Measurements from ENCODE around the gene PNPLA2. TPM values are rescaled to one million over a fixed set of nuclear protein-coding genes. Genes with fewer than 3 reads are reported as not detected.
A peak's percentile ranks its signal among the peaks of the same experiment; 100 is the strongest.

The PNPLA2 gene
- total RNA-seq, 1 donor from 2014 or later, result 9.0 TPM

GRCh38 chr11:837189-837989 lies 18.7 kb downstream of the PNPLA2 start:
- FAIRE-seq (no peak), DNase-seq (ENCODE audit: low read depth) (no peak)
- Histone ChIP-seq H3K4me3 (ENCODE audit: low read depth, low read length) (no peak overlapping the region), H3K27me3 (ENCODE audit: control insufficient read depth, insufficient read depth, low read length) (no peaks in the 10 kb centered on the region), H3K36me3 (ENCODE audit: control insufficient read depth, insufficient read depth, low read length) (peaks cover 42% of the 10 kb centered on the region)
- no peak for TF ChIP-seq CTCF (IDR thresholded peaks at IDR 0.05; ENCODE audit: insufficient read depth, low read length, severe bottlenecking)

- peaks cover 42% of the 10 kb centered on the region for H3K36me3 ChIP-seq (ENCODE audit: control insufficient read depth, insufficient read depth, low read length)
- FAIRE-seq (no peak), DNase-seq (ENCODE audit: low read depth) (no peak)
- no peak overlapping the region for H3K4me3 ChIP-seq (ENCODE audit: low read depth, low read length)
- H3K27me3 ChIP-seq (ENCODE audit: control insufficient read depth, insufficient read depth, low read length), result no peaks in the 10 kb centered on the region
- TF ChIP-seq CTCF (IDR thresholded peaks at IDR 0.05; ENCODE audit: insufficient read depth, low read length, severe bottlenecking), result no peak
Measured at GRCh38 chr11:837990-838307, 19.2 kb downstream of the PNPLA2 start.

- Histone ChIP-seq H3K4me3 (ENCODE audit: low read depth, low read length) (no peak overlapping the region), H3K27me3 (ENCODE audit: control insufficient read depth, insufficient read depth, low read length) (no peaks in the 10 kb centered on the region), H3K36me3 (ENCODE audit: control insufficient read depth, insufficient read depth, low read length) (peaks cover 42% of the 10 kb centered on the region)
- DNase-seq (ENCODE audit: low read depth), result no peak
- no peak for FAIRE-seq
- peak; percentile 49 for TF ChIP-seq CTCF (IDR thresholded peaks at IDR 0.05; ENCODE audit: insufficient read depth, low read length, severe bottlenecking)
Measured at GRCh38 chr11:838441-839279, 19.9 kb downstream of the PNPLA2 start.

- Histone ChIP-seq H3K36me3 (ENCODE audit: control insufficient read depth, insufficient read depth, low read length) (peaks cover 42% of the 10 kb centered on the region), H3K27me3 (ENCODE audit: control insufficient read depth, insufficient read depth, low read length) (no peaks in the 10 kb centered on the region), H3K4me3 (ENCODE audit: low read depth, low read length) (no peak overlapping the region)
- no peak for DNase-seq (ENCODE audit: low read depth)
- no peak for TF ChIP-seq CTCF (IDR thresholded peaks at IDR 0.05; ENCODE audit: insufficient read depth, low read length, severe bottlenecking)
- no peak for FAIRE-seq
Measured at GRCh38 chr11:839280-839623, 20.5 kb downstream of the PNPLA2 start.

- no peaks in the 10 kb centered on the region for H3K27me3 ChIP-seq (ENCODE audit: control insufficient read depth, insufficient read depth, low read length)
- H3K36me3 ChIP-seq (ENCODE audit: control insufficient read depth, insufficient read depth, low read length), result peaks cover 40% of the 10 kb centered on the region
- no peak for FAIRE-seq
- DNase-seq (ENCODE audit: low read depth), result no peak
- no peak overlapping the region for H3K4me3 ChIP-seq (ENCODE audit: low read depth, low read length)
- TF ChIP-seq CTCF (IDR thresholded peaks at IDR 0.05; ENCODE audit: insufficient read depth, low read length, severe bottlenecking), result peak; percentile 58
Measured at GRCh38 chr11:839875-840617, 21.3 kb downstream of the PNPLA2 start.
